ENCODE data around the gene FRMD4B.
A peak's percentile ranks its signal among the peaks of the same experiment; 100 is the strongest.
"Not testable (repeated sequence)": the region's sequence is repeated elsewhere in the genome, so short reads cannot be mapped to it uniquely, and the experiment has no call there.

FRMD4B gene

GRCh38 chr3:69359916-69360315, 26.0 kb downstream of the FRMD4B start:
- no peak for DNase-seq

- no peak for DNase-seq
Measured at GRCh38 chr3:69359339-69359893, 26.5 kb downstream of the FRMD4B start.

GRCh38 chr3:69357196-69357595, 28.7 kb downstream of the FRMD4B start:
- DNase-seq: no peak

DNA sequence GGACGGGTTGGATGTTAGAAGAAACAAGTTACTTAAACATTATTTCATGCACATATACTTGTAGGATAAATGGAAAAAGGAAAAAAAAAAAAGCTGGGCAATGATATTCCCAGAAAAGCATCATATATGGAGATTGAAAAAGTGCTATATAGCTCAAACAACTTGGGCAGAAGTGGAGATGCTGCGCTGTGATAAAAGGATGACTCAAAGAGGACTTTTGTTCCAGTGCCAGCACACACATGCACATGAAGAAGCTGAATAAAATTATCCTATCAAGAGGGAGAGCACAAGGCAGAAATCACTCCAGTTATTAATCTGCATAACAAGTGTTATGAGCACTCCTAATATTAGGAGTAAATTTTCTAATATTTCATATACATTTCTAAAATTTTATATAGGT, 30.9 kb downstream of the FRMD4B start:
- DNase-seq: no peak

GRCh38 chr3:69353503-69353902, 32.4 kb downstream of the FRMD4B start:
- no peak for DNase-seq

DNA sequence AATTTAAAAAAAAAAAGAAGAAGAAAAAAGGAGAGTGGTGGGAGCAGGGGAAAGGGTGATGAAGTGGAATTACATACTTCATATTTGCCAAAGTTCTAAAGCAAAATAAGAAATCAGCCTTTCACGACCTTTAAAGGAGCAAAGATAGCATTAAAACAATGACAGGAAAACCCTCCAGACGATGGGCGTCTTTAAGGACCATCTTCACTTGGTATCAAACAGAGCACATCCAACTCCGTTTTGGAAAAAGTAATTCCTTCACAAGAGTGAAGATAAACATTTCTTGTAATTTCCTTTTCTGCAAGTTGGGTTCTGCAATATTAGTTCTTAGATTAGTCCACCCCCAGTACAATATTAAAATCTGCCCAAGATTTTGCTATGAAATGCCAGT, 32.8 kb downstream of the FRMD4B start:
- DNase-seq: no peak

DNA sequence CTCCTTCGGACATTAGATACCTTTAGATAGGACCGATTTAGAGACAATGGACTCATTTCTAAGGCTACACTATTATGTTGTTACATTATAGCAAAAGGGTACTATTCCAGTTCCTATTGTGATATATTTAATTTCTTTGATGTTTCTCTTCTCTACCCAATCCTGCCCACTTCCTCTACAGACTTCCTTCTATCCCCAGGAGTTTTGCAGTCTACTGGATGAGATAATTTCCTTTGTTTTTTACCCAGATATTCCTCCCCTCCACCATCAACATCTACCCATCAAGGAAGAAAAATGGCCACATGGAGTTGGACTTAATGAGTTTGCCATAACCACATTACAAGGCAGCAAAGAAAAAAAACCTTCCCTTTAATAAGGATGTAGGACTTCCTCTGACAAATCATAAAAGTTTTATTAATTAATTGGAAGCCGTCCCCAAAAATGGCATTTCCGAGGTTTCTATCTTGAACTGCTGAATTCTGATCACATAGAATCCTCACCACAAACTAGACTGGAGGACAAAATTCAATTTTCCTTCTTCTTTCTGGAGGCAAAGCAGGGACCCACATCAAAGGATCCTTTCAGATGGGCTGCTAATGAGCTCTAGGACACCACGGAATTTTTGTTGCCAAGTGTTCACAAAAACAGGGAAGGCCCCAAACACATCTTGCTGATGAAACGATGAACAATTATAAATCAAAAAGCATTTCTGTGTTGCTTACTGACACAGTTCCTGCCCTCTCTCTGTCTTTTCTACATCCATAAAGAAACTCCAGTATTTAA, 33.4 kb downstream of the FRMD4B start:
- DNase-seq: no peak

- DNase-seq: no peak
Measured at GRCh38 chr3:69343875-69344274, 42.0 kb downstream of the FRMD4B start.

GRCh38 chr3:69342074-69342473, 43.8 kb downstream of the FRMD4B start:
- no peak for DNase-seq

DNA sequence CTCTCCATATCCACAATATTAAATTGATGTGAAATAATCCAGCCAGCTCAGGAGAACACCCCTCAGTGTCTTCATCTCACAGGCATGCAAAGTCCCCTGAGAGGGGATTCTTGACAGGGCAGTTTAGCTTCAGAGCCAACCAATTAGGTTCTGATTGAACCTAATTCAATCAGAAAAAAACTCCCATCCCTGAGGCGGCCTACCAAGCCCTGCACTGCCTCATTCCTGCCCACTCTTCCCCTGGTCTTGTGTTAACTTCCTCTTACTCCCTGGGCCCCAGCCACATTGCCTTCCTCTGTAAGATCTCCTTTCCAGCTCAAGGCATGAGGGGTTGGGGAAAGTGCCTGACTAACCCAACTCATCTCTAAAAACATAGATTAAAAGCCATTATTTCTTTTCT, 46.1 kb downstream of the FRMD4B start:
- no peak for DNase-seq

- no peak for DNase-seq
Measured at GRCh38 chr3:69338911-69339310, 47.0 kb downstream of the FRMD4B start.

DNA sequence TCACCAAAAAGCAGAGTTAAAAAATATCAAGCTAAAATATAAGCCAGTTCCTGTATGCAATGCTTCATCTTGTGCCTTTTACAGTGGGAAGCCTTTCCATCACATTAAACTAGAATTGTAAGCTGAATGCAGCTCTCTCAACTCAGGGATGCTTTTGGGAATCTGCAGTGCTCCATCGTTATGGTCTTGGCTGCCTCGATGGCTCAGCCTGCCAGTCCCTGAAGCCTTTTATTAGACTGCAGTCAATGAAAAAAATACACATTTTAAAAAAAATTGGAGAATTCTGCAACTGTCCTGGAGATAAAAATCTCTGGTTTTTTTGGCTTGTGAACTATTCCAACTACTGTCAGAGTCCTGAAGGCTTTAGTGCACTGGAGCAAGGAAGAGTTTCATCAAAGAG, 53.0 kb downstream of the FRMD4B start:
- DNase-seq: no peak

DNA sequence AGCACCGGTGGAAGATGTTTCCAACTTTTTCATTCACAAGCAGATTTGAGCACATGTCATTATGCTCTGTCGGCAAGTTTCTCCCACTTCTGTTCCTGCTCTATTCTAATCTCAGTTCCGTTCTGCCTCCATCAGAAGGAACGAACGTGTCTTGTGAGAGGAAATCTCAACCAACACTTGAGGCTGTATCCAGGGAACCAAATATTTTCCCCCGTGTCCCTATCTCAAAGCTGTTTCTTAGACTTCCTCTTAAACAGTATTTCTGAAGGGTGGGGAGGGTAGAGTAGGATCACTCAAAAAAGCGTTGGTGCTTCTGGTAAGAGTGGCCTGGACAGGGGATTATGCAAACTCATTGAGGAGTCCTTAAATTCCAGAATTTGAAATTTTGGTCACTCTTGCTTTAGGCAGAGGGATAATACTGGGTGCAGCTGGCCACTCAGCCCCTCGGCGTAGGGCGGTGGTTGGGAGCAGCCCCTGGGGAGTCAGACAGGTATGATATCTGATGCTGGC, 54.9 kb downstream of the FRMD4B start:
- DNase-seq: no peak

GRCh38 chr3:69329892-69330291, 56.0 kb downstream of the FRMD4B start:
- no peak for DNase-seq

DNA sequence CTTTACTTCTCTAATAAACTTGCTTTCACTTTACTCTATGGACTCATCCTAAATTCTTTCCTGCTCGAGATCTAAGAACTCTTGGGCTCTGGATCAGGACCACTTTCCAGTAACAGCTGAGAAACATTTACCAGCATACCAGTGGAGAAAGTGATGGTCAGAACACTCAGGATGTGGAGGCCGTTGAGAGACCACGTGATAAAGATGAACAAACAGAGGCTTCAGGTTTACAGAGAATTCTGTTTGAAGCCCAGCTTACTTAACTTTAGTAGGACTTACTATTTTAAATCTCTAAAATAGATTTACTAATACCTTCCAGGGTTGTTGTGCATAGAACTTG, 57.0 kb downstream of the FRMD4B start:
- DNase-seq: no peak

DNA sequence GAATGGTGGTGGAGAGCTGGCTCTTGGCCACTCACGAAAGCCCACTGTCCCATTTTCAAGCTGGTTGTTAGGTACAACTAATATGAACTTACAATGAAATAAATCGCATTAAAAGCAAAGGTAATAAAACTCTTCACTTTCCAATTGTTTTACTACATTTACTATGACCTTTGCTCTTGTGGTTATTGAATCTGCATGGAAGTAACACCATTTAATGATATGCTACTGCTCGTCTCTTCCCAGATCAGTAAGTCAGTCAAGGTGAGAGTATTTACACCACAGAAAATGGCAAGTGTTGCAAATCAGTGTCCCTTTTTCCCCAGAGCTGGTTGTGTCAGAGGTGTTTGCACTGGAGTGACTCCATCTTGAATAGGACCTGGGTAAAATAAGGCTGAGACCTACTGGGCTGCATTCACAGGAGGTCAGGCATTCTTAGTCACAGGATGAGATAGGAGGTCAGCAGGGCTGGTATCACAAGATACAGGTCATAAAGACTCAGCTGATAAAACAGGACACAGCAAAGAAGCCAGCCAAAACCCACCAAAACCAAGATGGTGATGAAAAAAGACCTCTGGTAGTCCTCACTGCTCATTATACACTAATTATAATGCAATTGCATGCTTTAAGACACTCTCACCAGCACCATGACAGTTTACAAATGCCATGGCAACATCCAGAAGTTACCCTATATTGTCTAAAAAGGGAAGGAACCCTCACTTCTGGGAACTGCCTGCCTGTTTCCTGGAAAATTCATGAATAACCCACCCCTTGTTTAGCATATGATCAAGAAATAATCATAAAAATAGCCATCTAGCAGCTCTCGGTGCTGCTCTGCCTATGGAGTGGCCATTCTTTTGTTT, 57.6 kb downstream of the FRMD4B start:
- no peak for DNase-seq

DNA sequence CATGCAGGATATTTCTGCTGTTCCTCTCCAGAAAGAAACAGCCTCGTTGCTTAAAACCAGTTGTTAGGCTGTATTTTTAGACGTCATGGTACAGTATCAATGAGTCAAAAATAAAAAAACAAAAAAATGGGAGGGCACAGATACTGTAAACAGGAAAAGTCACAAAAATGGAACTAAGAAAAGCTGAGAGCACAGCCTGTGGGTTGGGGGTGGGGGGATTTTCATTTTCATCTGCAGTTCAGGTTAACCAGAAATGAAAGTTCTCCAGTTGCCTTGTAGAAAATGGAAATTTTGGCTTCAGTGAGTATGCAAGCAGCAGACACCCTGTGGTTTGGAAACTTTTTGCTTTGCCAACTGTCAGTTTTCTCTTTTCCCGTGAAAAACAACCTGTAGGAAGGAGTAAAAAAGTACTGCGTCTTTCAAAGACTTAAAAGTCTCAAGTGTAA, 59.0 kb downstream of the FRMD4B start:
- DNase-seq: peak; percentile 34

DNA sequence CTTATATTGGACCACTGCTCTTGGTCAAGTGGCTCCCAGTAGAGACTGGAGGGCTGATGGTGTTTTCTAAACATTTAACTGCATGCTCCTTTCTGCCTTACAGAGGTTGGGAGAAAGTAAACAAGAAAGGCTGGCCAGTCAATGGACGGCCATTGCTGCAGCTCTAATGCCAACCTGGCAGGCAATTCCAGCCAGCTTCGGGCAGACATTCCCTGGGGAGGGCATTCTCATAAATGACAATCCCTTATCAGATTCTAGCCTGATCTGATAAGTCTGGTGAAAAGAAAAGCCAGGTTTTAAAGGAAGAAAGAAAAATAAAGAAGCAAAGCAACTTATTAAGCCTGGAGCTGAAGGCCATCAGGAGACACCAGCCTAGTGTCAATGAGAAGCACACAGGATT, 60.7 kb downstream of the FRMD4B start:
- no peak for DNase-seq

DNA sequence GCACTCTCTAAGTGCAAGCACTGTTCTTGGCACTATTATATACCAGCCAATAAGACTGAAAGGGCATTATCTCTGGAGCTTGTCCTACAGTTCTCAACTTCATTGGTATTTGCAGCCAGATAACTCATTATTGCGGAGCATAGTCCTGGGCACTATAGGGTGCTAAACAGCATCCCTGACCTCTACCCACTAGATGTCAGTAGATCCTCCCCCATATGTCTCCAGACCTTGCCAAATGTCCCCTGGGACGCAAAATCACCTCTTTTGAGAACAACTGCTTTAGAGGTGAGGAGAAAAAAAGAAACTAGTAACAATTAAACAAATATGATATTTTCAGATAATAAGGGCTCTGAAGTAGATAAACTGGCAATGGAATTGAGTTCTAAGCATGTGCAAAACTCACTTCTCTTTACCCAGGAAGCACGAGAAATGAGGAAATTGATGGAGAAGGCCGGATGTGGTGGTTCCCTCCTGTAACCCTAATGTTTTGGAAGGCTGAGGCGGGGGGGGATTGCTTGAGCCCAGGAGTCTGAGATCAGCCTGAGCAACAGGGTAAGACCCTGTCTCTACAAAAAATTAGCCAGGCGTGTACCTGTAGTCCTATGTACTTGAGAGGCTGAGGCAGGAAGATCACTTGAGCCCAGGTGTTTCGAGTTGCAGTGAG, 61.4 kb downstream of the FRMD4B start:
- no peak for DNase-seq

- no peak for DNase-seq
Measured at GRCh38 chr3:69323941-69324340, 61.9 kb downstream of the FRMD4B start.

DNA sequence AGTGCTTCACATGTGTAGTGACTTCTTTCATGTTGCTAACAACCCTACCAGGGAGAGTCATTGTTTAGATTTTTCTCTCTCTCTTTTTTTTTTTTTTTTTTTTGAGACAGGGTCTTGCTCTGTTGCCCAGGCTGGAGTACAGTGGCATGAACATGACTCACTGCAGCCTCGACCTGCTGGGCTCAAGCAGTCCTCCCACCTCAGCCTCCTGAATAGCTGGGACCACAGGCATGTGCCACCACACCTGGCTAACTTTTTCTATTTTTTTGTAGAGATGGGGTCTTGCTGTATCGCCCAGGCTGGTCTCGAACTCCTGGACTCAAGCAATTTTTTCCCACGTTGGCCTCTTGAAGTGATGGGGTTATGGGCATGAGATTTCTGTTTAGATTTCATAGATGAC, 63.4 kb downstream of the FRMD4B start:
- not testable (repeated sequence) for DNase-seq

DNA sequence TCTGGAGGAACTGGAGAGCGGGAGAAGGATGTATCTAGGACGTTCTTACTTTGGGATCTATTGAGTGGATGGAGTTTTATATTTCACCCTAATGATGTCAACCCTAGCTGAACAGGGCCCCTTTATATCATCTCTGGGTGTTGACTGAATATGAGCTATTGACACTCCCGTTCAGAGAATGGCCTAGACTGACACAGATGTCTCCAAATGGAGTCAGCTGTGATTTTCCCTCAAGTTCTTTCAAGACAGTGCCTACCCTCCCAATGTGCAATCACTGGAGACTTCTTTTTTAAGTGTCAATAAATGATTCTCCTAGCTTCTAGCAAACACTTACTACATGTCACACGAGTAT, 63.8 kb downstream of the FRMD4B start:
- DNase-seq: no peak
